D721Med (cell line): ENCODE results near the gene B3GNT5.

ENCODE experiments used
- DNase-seq: peaks from one replicate; pipeline ENCODE4 v3.0.0; 2011; ENCODE audit warnings: low spot score; ENCODE audit not compliant: insufficient read length
- FAIRE-seq: peaks from 2 replicates; lab custom pipeline; 2011; peaks lifted over from hg19 to GRCh38; lab: Jason Lieb, UNC
- TF ChIP-seq, protein P1 (sequence below): IDR thresholded peaks from 2 replicates; pipeline ENCODE4 v1.5.1; 2012; ENCODE audit warnings: mild to moderate bottlenecking, control low read depth; ENCODE audit not compliant: insufficient read depth; ENCODE audit errors: missing control alignments

B3GNT5 gene

DNA sequence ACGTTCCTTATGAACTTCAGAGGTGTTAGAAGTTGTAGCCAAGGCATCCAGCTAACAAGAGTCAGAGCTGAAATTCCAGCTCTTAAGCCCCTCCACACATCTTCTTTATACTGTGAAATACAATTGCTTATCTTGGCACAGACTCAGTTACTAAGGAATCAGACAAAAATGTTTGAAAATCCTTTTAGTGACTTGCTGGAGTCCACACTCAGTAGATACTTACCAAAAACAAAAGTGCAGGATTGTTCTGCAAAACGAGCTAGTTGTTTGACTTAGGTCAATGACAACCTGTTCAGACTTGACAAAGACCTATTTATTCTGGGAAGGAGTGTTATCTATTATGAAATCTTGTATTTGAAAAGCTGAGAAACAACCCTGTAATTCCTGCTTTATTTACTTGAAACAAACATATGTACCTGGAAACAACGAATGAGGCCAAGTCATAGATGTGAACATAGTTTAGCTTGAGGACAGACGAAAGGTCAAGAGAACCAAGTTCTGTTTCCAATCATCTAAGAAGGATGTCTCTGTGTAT, 38.5 kb downstream of the B3GNT5 start:
- FAIRE-seq (no peak), DNase-seq (no peak)
- TF ChIP-seq, protein P1, sequence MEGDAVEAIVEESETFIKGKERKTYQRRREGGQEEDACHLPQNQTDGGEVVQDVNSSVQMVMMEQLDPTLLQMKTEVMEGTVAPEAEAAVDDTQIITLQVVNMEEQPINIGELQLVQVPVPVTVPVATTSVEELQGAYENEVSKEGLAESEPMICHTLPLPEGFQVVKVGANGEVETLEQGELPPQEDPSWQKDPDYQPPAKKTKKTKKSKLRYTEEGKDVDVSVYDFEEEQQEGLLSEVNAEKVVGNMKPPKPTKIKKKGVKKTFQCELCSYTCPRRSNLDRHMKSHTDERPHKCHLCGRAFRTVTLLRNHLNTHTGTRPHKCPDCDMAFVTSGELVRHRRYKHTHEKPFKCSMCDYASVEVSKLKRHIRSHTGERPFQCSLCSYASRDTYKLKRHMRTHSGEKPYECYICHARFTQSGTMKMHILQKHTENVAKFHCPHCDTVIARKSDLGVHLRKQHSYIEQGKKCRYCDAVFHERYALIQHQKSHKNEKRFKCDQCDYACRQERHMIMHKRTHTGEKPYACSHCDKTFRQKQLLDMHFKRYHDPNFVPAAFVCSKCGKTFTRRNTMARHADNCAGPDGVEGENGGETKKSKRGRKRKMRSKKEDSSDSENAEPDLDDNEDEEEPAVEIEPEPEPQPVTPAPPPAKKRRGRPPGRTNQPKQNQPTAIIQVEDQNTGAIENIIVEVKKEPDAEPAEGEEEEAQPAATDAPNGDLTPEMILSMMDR: no peak

DNA sequence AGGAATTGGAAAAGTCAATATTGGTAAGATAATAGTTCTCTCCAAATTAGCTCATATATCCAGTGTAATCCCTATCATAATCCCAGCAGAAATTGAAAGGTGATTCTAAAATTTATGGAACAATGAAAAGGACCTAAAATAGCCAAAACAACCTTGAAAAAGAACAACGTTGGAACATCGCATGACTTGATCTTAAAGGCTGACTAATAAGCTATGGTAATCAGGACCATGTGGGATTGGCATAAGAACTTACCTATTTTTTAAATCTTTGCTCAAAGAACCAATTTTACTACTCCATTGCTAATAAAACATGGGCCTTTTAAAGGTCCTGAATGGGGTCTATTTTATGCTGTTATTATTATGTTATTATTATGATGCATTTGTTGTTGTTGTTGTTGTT, 40.9 kb downstream of the B3GNT5 start:
- DNase-seq: no peak
- FAIRE-seq: no peak
- TF ChIP-seq, protein P1: no peak

DNA sequence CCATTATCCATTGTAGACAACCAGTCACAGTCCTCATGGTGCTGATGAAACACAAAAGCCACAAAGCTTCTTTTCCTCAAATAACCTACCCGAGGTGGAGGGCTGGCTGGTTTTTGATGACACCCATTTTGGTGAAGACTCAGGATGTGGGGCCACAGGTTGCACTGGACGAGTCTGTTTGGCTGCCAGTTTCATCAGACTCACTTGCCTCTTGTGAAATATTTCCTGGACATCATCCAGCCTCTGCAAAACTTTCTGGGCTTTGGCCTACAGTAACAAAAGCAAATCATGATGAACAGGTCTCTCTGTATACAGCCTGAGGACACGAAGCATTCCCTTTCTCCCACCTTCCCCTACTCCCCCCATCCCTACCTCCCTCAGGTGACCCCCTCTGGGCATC, 42.2 kb downstream of the B3GNT5 start:
- FAIRE-seq (no peak), DNase-seq (no peak)
- TF ChIP-seq, protein P1: no peak

DNA sequence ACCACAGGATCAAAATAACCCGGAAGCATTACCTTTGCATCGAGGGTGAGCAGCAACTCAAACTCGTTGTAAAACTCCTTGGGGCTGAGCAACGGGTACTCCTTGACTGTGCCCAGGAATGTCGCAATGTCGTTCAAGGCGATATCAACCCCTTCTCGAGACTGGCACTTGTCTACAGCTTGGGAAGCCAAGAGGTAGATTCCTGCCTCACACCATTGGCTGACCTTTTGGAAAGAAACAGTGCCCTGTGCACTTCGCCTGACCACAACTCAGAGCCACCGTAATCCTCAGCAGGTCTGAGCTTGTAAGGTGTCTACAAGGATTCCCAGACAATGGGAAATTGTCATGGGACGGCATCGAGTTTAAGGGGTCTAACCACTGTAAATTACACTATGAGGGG, 43.9 kb downstream of the B3GNT5 start:
- FAIRE-seq: no peak
- TF ChIP-seq, protein P1: no peak
- DNase-seq: no peak

DNA sequence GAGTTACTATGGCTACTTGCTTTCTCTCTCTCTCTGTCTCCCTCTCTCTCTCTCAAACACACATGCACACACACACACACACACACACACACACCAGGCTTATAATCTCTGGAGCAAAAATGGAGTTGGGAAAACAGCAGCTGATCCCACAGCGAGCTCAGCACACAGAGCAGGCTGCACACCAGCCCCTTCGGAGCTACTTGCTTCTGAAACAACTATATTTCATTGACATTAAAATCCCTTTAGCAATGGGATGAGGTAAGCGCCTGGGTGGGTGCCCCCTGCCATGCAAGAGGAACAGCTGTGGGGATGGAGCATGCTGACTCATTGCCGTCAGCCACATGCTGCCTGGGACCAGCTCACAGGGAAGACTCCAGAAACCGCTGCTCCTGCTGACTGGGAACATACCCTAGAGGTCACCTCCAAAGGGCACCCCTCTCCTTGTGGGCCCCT, 45.7 kb downstream of the B3GNT5 start:
- TF ChIP-seq, protein P1: no peak
- DNase-seq: no peak
- no peak for FAIRE-seq

DNA sequence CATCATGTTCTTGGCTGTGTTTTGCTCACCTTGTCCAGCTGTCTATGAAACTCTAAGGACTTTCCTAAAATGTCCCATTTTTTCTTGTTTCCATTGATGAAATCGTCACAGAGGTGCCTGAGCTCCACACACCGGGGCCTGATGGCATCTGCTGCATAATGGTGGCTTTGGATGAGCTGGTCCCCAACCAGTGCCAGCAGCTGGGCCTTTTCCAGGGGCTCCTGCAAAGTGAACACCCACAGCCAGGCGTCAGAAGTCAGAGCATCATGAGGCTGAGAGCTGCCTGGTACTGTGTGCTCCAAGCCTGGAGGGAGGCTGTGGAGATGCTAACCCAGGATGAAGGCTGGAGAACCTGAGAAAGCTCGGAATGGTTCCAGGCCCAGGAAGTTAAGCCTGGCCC, 46.9 kb downstream of the B3GNT5 start:
- DNase-seq (no peak), FAIRE-seq (no peak)
- TF ChIP-seq, protein P1: no peak

DNA sequence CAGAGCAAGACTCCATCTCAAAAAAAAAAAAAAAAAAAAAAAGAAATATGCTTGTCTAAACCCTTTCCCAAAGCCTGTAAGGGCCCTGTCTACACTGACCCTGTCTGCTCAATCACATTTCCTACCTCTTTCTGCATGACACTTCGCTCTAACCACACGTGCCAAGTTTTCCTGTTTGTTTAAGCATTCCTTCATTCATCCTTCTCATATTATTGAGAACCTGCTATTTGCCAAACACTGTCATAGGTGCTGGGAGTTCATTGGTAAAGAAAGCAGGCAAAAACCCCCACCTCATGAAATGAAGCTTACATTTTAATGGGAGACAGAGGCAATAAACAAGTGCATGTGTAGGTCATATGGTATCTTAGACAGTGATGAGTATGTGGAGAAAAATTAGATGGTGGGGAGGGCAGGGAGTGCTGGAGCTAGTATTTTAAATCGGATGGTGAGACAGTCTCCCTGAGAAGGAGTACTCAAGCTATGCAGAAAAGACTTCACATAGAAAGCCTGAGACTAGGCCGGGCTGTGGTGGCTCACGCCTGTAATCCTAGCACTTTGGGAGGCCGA, 48.0 kb downstream of the B3GNT5 start:
- TF ChIP-seq, protein P1: no peak

More for the DNA sequence above, 48.0 kb downstream of the B3GNT5 start:
- FAIRE-seq: no peak
- no peak for DNase-seq
